ENCODE data around the gene FAM13B. TPM values are rescaled to one million over a fixed set of nuclear protein-coding genes. Genes with fewer than 3 reads are reported as not detected.

Gene FAM13B
- total and polyA plus RNA-seq, 9 of the 15 experiments (the other 6 are each of a cell fraction or from before 2014, with no cell fraction given) = 2.3 to 21.6 (median 14.1) TPM

- Histone ChIP-seq H3K27ac (ENCODE audit: extremely low read depth, low read depth, low read length) (no peak overlapping the region), H3K36me3 (ENCODE audit: control insufficient read depth, insufficient read depth, low read length) (no peaks in the 10 kb centered on the region), H3K9me3 (replicated peaks; ENCODE audit: control insufficient read depth, insufficient read depth, low read depth, low read length) (no peaks in the 10 kb centered on the region), H3K9ac (ENCODE audit: insufficient read depth in 1 of 2, low read depth in 2 of 2, low read length in 2 of 2) (no peak overlapping the region), H3K4me3 (no peak overlapping the region), H3K4me1 (replicated peaks in 1 of 2; ENCODE audit: control insufficient read depth in 2 of 2, insufficient read depth in 2 of 2, low read length in 2 of 2) (no peaks in the 10 kb centered on the region), H3K79me2 (ENCODE audit: control insufficient read depth, insufficient read depth, low read length) (no peaks in the 10 kb centered on the region), H3K4me2 (ENCODE audit: insufficient read depth, low read length) (no peak overlapping the region), H3K27me3 (ENCODE audit: control insufficient read depth in 2 of 2, insufficient read depth in 2 of 2, low read length in 2 of 2) (no peaks in the 10 kb centered on the region), H4K20me1 (replicated peaks; ENCODE audit: control insufficient read depth, insufficient read depth, low read length) (no peaks in the 10 kb centered on the region), H2AFZ (ENCODE audit: low read depth, low read length) (no peak overlapping the region), H3K9me1 (ENCODE audit: control insufficient read depth, insufficient read depth, low read length) (no peaks in the 10 kb centered on the region)
- in situ Hi-C loops (cut with MboI) = no loop called here
- WGBS (ENCODE audit: insufficient coverage, low coverage, missing lambda C conversion rate) = 10% methylated on average over 1 of the region's 1 CpG
- ChIA-PET POLR2A (interaction anchor here (1.1 kb wide), 1 partner anchor 16 kb away, joined by 4 read pairs; no protein-coding TSS in a partner anchor), CTCF (ENCODE audit: low intra/inter-chr PET ratio) (no interaction called here)
- TF ChIP-seq, protein P1, sequence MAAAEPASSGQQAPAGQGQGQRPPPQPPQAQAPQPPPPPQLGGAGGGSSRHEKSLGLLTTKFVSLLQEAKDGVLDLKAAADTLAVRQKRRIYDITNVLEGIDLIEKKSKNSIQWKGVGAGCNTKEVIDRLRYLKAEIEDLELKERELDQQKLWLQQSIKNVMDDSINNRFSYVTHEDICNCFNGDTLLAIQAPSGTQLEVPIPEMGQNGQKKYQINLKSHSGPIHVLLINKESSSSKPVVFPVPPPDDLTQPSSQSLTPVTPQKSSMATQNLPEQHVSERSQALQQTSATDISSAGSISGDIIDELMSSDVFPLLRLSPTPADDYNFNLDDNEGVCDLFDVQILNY (CRISPR knock-in tag; IDR thresholded peaks at IDR 0.05) = no peak
- TF ChIP-seq PTRF (tag; IDR thresholded peaks at IDR 0.05) (no peak), POLR2AphosphoS5 (IDR thresholded peaks at IDR 0.05; ENCODE audit: control insufficient read depth, insufficient read depth, low read depth, low read length) (no peak), MTF1 (CRISPR knock-in tag; IDR thresholded peaks at IDR 0.05; ENCODE audit: borderline replicate concordance) (no peak), ZNF324 (CRISPR knock-in tag; IDR thresholded peaks at IDR 0.05) (no peak), ZNF3 (CRISPR knock-in tag; IDR thresholded peaks at IDR 0.05) (no peak), STAT5A (IDR thresholded peaks at IDR 0.05; ENCODE audit: borderline replicate concordance, low read length) (no peak), FOXA3 (CRISPR knock-in tag; conservative IDR thresholded peaks at IDR 0.05 in 1 of 2, IDR thresholded peaks at IDR 0.05 in 1 of 2) (no peak), PHTF2 (CRISPR knock-in tag; IDR thresholded peaks at IDR 0.05) (no peak)
- no TSS peak for BruUV-seq (replicated peaks)
- intact Hi-C loops (cut with micrococcal nuclease) = no loop called here
- no peak for FAIRE-seq
- ATAC-seq = no peak
- no peak for DNase-seq (ENCODE audit: extremely low read depth in 1 of 4, low spot score in 3 of 4)
Measured at GRCh38 chr5:137916923-137917322, 116.0 kb downstream of the FAM13B start.
